ENCODE data around the gene LHFPL6. TPM values are rescaled to one million over a fixed set of nuclear protein-coding genes. Genes with fewer than 3 reads are reported as not detected.

The LHFPL6 gene
- total RNA-seq, 2 donors from 2014 or later = 1.1 to 7.5 TPM

DNA sequence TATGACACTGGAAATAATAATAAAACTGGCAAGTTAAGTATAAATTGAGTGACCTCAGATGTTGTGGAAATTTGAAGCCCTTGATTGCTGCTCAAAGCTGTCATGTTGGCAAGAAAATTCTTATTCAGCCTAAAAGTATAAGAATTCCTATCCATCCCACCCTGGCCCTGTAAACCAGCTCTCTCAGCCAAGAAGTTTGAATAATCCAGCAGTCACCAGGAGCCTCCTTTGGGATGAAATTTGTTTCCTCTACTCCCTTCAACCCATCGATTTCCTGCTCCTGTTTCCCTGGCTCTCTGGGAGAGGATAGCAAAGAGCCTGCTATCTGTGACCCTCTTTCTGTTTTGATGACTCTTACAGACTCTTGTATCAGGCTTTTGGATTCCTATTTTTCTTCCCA, 169.3 kb downstream of the LHFPL6 start:
- Mint-ChIP-seq H3K4me3 (no peak overlapping the region), H3K36me3 (ENCODE audit: low read depth) (no peaks in the 10 kb centered on the region), H3K9me3 (peaks cover 6% of the 10 kb centered on the region), H3K27ac (no peak overlapping the region), H3K4me1 (no peaks in the 10 kb centered on the region), H3K27me3 (peaks cover 28% of the 10 kb centered on the region)
- ATAC-seq (replicated peaks) = no peak

DNA sequence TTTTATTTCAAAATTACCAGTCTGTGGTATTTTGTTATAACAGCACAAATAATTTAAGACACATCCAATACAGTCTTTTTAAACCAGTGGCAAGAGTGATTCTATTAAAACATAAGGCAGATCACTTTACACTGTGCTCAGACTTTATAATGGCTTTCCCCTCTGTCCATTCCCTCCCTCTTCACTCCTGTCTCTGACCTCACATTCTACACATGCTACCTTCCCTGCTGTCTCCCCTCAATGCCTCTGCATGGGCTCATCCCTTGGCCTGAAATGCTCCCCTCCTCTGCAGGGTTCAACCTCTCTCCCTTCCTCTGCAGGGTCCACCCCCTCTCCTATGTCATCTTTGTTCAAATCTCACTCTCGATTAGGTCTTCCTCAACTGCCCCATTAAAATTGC, 170.8 kb downstream of the LHFPL6 start:
- H3K27me3 Mint-ChIP-seq = peaks cover 28% of the 10 kb centered on the region
- H3K27ac Mint-ChIP-seq = no peak overlapping the region
- no peaks in the 10 kb centered on the region for H3K4me1 Mint-ChIP-seq
- no peak for ATAC-seq (replicated peaks)
- H3K36me3 Mint-ChIP-seq (ENCODE audit: low read depth) = no peaks in the 10 kb centered on the region
- H3K9me3 Mint-ChIP-seq = peaks cover 6% of the 10 kb centered on the region
- H3K4me3 Mint-ChIP-seq = no peak overlapping the region

DNA sequence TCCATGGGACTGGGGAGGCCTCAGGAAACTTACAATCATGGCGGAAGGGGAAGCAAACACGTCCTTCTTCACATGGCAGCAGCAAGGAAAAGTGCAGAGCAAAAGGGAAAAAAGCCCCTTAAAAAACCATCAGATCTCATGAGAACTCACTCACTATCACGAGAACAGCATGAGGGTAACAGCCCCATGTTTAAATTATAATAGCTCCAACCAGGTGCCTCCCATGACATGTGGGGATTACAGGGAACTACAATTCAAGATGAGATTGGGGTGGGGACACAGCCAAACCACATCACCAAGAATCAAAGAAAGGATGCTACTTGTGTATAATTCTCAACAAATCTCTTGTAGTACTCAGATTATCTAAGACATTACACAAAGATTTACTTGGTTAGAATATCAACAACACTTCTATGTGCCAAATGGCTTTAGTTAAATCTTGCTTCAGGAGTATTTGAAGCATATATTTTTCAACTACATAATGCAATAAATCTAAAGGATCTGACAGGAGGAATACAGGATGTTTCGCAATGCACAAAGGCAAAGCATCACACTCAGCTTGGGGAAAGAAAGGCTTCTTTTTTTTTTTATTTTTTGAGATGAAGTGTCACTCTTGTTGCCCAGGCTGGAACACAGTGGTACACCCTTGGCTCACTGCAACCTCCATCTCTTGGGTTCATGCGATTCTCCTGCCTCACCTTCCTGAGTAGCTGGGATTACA, 180.0 kb downstream of the LHFPL6 start:
- H3K36me3 Mint-ChIP-seq (ENCODE audit: low read depth) = no peaks in the 10 kb centered on the region
- H3K27ac Mint-ChIP-seq = no peak overlapping the region
- H3K4me1 Mint-ChIP-seq = no peaks in the 10 kb centered on the region
- no peak overlapping the region for H3K4me3 Mint-ChIP-seq
- peaks cover 9% of the 10 kb centered on the region for H3K27me3 Mint-ChIP-seq
- no peak for ATAC-seq (replicated peaks)
- no peaks in the 10 kb centered on the region for H3K9me3 Mint-ChIP-seq

- H3K4me1 Mint-ChIP-seq = no peaks in the 10 kb centered on the region
- ATAC-seq (replicated peaks) = no peak
- peaks cover 17% of the 10 kb centered on the region for H3K27me3 Mint-ChIP-seq
- no peaks in the 10 kb centered on the region for H3K9me3 Mint-ChIP-seq
- no peak overlapping the region for H3K27ac Mint-ChIP-seq
- no peaks in the 10 kb centered on the region for H3K36me3 Mint-ChIP-seq (ENCODE audit: low read depth)
- no peak overlapping the region for H3K4me3 Mint-ChIP-seq
These were observed 183.1 kb downstream of the LHFPL6 start for GRCh38 chr13:39419876-39420275.

DNA sequence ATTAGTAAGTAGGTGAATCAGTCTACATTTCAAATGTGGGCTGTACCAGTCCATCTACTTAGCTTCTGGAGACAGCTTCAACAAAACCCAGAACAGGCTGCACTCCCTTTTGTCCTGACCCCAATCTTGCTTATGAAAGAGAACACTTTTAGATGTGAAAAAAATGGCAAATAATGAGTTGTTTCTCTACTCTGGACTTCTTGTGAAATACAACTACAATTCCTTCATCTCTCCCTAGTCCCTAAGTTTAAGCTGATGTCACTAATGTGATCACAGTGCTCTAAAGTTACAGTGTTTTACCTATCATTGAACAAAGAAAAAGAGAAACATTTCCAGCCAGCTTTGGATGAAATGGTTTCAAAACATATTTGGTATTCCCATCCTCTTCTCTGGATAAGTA, 183.9 kb downstream of the LHFPL6 start:
- ATAC-seq (replicated peaks) = no peak
- peaks cover 17% of the 10 kb centered on the region for H3K27me3 Mint-ChIP-seq
- H3K4me3 Mint-ChIP-seq = no peak overlapping the region
- H3K27ac Mint-ChIP-seq = no peak overlapping the region
- H3K4me1 Mint-ChIP-seq = no peaks in the 10 kb centered on the region
- H3K36me3 Mint-ChIP-seq (ENCODE audit: low read depth) = no peaks in the 10 kb centered on the region
- H3K9me3 Mint-ChIP-seq = no peaks in the 10 kb centered on the region

DNA sequence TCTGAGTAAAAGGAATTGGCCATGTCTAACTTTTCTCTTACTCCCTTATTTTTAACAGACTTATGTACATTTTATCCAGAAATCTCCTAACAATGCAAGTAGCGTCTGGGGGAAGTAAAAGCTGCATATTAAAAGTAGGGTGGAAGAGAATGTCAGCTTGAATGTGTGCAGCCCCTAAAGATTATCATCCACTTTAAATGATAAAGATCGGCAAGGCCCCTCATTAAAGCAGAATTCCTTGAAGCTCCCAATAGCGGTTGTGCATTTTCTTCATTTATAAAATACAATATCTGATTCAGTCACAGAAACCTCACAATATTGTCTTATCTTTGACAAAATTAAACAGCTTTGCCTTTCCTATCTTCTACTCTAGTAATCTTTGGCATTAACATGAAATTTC, 184.6 kb downstream of the LHFPL6 start:
- Mint-ChIP-seq H3K9me3 (no peaks in the 10 kb centered on the region), H3K27ac (no peak overlapping the region), H3K36me3 (ENCODE audit: low read depth) (no peaks in the 10 kb centered on the region), H3K4me1 (no peaks in the 10 kb centered on the region), H3K27me3 (peaks cover 21% of the 10 kb centered on the region), H3K4me3 (no peak overlapping the region)
- ATAC-seq (replicated peaks) = no peak

- Mint-ChIP-seq H3K4me1 (no peaks in the 10 kb centered on the region), H3K27ac (no peak overlapping the region), H3K9me3 (no peaks in the 10 kb centered on the region), H3K27me3 (peaks cover 21% of the 10 kb centered on the region), H3K4me3 (no peak overlapping the region), H3K36me3 (ENCODE audit: low read depth) (no peaks in the 10 kb centered on the region)
- no peak for ATAC-seq (replicated peaks)
These were observed 185.3 kb downstream of the LHFPL6 start for GRCh38 chr13:39417643-39418042.

DNA sequence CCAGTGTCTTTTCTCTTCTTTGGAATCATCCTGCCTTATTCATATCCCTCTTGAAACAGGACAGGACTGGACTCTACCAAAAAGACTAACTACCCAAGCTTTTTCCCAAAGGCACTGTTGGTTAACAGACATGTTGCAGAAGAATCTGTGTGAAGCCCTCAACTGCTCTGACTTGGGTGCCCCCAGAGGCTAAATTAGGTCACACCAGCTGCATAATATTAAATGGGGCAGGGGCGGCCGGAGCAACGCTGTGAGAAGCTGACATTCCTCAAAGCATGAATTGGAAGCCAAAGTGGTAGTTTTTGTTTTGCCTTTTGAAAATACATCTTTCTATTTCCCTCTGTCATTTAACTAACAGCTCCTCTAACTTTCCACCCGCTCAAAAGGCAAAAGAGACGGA, 185.9 kb downstream of the LHFPL6 start:
- no peak for ATAC-seq (replicated peaks)
- Mint-ChIP-seq H3K36me3 (ENCODE audit: low read depth) (no peaks in the 10 kb centered on the region), H3K9me3 (no peaks in the 10 kb centered on the region), H3K4me1 (no peaks in the 10 kb centered on the region), H3K27ac (no peak overlapping the region), H3K4me3 (no peak overlapping the region), H3K27me3 (peaks cover 21% of the 10 kb centered on the region)

DNA sequence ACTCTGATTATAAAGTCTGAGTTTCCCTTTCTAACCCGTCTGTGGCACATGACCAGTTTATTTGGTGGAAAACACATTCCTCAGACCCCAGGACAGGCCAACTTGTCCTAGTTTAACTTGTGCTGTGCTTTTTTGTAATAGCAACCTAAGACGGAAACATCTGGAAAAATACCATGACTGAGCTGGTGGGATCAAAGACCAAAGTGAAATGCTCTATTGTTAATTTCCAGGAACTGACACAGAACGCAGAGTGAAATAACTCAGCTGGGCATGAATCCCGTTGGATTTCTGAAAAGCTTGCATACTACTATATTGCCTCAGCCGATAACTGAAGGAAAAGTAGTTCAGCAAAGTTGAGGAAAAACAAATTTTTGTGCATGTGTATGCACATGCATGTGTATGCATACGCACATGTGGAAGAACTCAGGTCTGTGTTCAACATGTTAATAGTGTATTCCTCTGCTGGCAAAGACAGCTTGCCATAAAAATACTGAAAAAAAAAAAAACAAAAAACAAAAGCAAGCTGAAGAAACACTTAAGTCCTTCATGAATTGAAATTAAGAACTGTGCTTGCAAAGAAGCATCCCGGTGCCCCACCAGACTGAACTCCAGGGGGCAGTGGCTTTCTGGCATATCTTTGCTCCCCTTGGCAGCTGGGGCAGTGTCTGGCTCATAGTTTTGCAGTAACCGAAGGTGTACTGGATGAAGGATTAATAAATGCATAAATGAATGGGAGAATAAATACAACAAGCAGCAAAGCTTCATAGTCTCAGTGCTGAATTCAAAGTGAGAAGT, 187.8 kb downstream of the LHFPL6 start:
- no peak for ATAC-seq (replicated peaks)
- Mint-ChIP-seq H3K4me3 (no peak overlapping the region), H3K36me3 (ENCODE audit: low read depth) (no peaks in the 10 kb centered on the region), H3K9me3 (no peaks in the 10 kb centered on the region), H3K27ac (no peak overlapping the region), H3K27me3 (peaks cover 26% of the 10 kb centered on the region), H3K4me1 (no peaks in the 10 kb centered on the region)

DNA sequence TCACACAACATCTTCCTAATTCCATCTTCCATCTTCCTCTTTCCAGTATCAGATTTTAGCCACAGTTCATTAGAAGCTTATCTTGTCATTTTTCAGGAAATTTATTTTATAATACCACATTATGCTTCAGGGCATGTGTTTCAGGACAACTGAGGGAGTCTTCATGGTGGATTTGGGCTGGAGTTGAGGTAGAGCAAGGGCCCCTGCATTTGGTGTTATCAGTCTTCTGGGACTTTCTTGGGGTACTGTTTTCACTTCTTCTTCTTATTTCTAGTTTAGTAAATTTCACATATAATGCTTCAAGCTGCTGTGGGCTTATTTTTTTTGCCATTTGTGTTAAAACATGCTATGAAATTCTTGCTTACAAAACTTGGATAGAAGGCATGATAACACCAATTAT, 188.7 kb downstream of the LHFPL6 start:
- Mint-ChIP-seq H3K4me3 (no peak overlapping the region), H3K27ac (no peak overlapping the region), H3K4me1 (no peaks in the 10 kb centered on the region), H3K9me3 (no peaks in the 10 kb centered on the region), H3K27me3 (peaks cover 25% of the 10 kb centered on the region), H3K36me3 (ENCODE audit: low read depth) (no peaks in the 10 kb centered on the region)
- no peak for ATAC-seq (replicated peaks)

DNA sequence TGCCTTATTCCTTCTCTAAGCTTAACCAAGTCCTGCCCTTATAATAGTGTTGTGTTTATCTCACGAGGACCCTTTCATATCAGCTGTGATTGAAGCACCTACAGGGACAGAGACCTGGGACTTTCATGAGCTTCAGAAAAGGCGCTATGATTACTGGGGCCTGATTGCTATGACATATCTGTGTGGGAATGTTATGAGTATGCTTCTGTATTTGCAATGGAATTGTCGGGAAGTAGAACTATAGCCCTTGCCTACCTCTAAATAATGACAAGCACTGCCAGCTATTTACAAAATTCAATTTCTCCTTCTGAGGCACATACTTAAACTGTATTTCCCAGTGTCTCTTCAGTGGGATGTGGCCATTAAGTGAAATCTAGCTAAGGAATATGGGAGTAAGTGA, 191.5 kb downstream of the LHFPL6 start:
- H3K9me3 Mint-ChIP-seq = no peaks in the 10 kb centered on the region
- ATAC-seq (replicated peaks) = no peak

DNA sequence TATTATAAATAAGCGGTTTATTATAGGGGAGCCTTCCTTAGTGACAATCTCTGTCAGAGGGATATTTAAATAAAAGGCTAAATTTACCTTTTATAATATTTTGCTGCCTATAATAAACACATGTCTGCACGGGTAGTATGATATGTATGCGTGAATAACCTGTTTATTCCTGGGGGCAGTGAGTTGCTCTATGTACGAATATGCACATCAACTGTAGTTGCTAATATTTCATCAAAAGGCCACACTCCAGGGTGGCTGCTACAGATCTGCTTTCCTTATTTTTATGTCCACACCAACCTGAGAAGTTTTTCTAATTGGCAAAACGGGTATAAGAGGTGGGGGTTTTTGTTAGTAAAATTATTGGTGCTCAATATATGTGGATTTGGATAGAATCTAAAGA, 192.0 kb downstream of the LHFPL6 start:
- Mint-ChIP-seq H3K4me1 (no peaks in the 10 kb centered on the region), H3K27ac (no peak overlapping the region), H3K27me3 (peaks cover 25% of the 10 kb centered on the region), H3K4me3 (no peak overlapping the region), H3K9me3 (no peaks in the 10 kb centered on the region), H3K36me3 (ENCODE audit: low read depth) (no peaks in the 10 kb centered on the region)
- no peak for ATAC-seq (replicated peaks)

More for the DNA sequence above, 191.5 kb downstream of the LHFPL6 start:
- Mint-ChIP-seq H3K36me3 (ENCODE audit: low read depth) (no peaks in the 10 kb centered on the region), H3K4me3 (no peak overlapping the region), H3K27ac (no peak overlapping the region), H3K4me1 (no peaks in the 10 kb centered on the region), H3K27me3 (peaks cover 26% of the 10 kb centered on the region)

GRCh38 chr13:39410096-39410901, 192.7 kb downstream of the LHFPL6 start:
- Mint-ChIP-seq H3K4me1 (no peaks in the 10 kb centered on the region), H3K36me3 (ENCODE audit: low read depth) (no peaks in the 10 kb centered on the region), H3K4me3 (no peak overlapping the region), H3K27ac (no peak overlapping the region), H3K27me3 (peaks cover 21% of the 10 kb centered on the region), H3K9me3 (no peaks in the 10 kb centered on the region)
- ATAC-seq (replicated peaks) = no peak

DNA sequence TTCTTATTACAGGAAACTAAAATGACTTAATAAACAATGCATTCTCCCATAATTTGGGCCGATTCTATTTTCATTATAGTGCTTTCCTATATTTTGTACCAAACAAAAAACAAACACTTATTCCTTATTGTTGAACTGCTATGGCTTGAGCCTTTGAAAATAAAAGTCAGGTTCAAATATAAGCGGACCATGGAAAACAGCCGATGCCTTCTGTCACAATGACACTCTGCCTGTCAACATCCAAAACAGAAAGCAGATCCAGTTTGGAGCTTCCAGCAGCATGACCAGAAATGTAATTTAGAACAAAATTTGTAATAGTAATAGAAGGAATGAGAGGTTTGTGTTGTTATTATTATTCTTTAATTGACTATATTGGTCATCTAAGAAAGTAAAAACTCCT, 194.5 kb downstream of the LHFPL6 start:
- Mint-ChIP-seq H3K4me3 (no peak overlapping the region), H3K9me3 (no peaks in the 10 kb centered on the region), H3K27ac (no peak overlapping the region), H3K27me3 (peaks cover 21% of the 10 kb centered on the region), H3K36me3 (ENCODE audit: low read depth) (no peaks in the 10 kb centered on the region), H3K4me1 (no peaks in the 10 kb centered on the region)
- no peak for ATAC-seq (replicated peaks)

DNA sequence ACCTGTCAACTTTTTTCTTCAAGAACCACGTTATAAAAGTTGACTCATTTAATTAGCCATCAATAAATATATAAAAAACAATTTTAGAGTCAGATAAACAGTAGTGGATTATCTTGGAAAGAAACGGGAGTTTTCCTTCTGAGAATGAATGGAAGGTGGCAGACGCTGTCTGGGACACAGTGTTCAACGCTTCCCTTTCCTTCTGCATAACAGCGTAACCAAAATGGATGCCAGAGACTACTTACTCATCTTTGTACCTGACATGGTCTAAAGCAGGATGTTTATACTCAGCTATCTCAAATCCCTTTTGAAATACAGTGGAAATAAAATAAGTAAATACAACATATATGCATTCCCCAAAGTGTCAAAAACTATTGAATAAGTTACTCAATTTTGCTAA, 195.2 kb downstream of the LHFPL6 start:
- Mint-ChIP-seq H3K9me3 (no peaks in the 10 kb centered on the region), H3K4me1 (no peaks in the 10 kb centered on the region), H3K27ac (no peak overlapping the region), H3K4me3 (no peak overlapping the region), H3K36me3 (ENCODE audit: low read depth) (no peaks in the 10 kb centered on the region), H3K27me3 (peaks cover 21% of the 10 kb centered on the region)
- ATAC-seq (replicated peaks) = no peak

Data from activated T-helper 17 cell treated with anti-CD3 and anti-CD28 coated beads, Interleukin-2, amount 50 U/mL, for 72 hours (primary cell).